ENCODE results near the gene ZMYND8. TPM values are rescaled to one million over a fixed set of nuclear protein-coding genes. Genes with fewer than 3 reads are reported as not detected.

ZMYND8 gene
- total RNA-seq, 2 donors from 2014 or later, result 42.7 to 50.3 TPM

GRCh38 chr20:47221036-47221625, 135.4 kb downstream of the ZMYND8 start:
- Mint-ChIP-seq H3K4me3 (no peak overlapping the region), H3K27ac (peak overlapping the region; percentile 54), H3K4me1 (peaks cover 6% of the 10 kb centered on the region), H3K27me3 (no peaks in the 10 kb centered on the region), H3K36me3 (ENCODE audit: low read depth) (peaks cover 18% of the 10 kb centered on the region)
- no peaks in the 10 kb centered on the region for H3K9me3 ChIP-seq (ENCODE audit: control insufficient read depth, low read length, poor library complexity, severe bottlenecking)
- no peak for DNase-seq
- ATAC-seq, result no peak

- ATAC-seq (peak; percentile 42), DNase-seq (peak in 2 of 3 donors; percentile 18 to 38)
- H3K27ac Mint-ChIP-seq, result no peak overlapping the region
- no peak overlapping the region for H3K4me3 Mint-ChIP-seq
- H3K9me3 ChIP-seq (ENCODE audit: control insufficient read depth, low read length, poor library complexity, severe bottlenecking), result no peaks in the 10 kb centered on the region
- peaks cover 21% of the 10 kb centered on the region for H3K36me3 Mint-ChIP-seq (ENCODE audit: low read depth)
- no peaks in the 10 kb centered on the region for H3K27me3 Mint-ChIP-seq
- H3K4me1 Mint-ChIP-seq, result peaks cover 7% of the 10 kb centered on the region
These were observed 136.3 kb downstream of the ZMYND8 start for GRCh38 chr20:47220161-47220582.

- Mint-ChIP-seq H3K27ac (peak overlapping the region; percentile 79), H3K4me1 (peaks cover 7% of the 10 kb centered on the region), H3K36me3 (ENCODE audit: low read depth) (peaks cover 16% of the 10 kb centered on the region), H3K4me3 (no peak overlapping the region), H3K27me3 (no peaks in the 10 kb centered on the region)
- H3K9me3 ChIP-seq (ENCODE audit: control insufficient read depth, low read length, poor library complexity, severe bottlenecking), result no peaks in the 10 kb centered on the region
- DNase-seq (no peak), ATAC-seq (no peak)
These were observed 138.7 kb downstream of the ZMYND8 start for GRCh38 chr20:47217482-47218446.

- H3K9me3 ChIP-seq (ENCODE audit: control insufficient read depth, low read length, poor library complexity, severe bottlenecking), result no peaks in the 10 kb centered on the region
- DNase-seq, result no peak
- Mint-ChIP-seq H3K27ac (no peak overlapping the region), H3K36me3 (ENCODE audit: low read depth) (peaks cover 10% of the 10 kb centered on the region), H3K4me3 (no peak overlapping the region), H3K27me3 (no peaks in the 10 kb centered on the region), H3K4me1 (peaks cover 4% of the 10 kb centered on the region)
- ATAC-seq, result no peak
These were observed 139.6 kb downstream of the ZMYND8 start for GRCh38 chr20:47216819-47217410.

DNA sequence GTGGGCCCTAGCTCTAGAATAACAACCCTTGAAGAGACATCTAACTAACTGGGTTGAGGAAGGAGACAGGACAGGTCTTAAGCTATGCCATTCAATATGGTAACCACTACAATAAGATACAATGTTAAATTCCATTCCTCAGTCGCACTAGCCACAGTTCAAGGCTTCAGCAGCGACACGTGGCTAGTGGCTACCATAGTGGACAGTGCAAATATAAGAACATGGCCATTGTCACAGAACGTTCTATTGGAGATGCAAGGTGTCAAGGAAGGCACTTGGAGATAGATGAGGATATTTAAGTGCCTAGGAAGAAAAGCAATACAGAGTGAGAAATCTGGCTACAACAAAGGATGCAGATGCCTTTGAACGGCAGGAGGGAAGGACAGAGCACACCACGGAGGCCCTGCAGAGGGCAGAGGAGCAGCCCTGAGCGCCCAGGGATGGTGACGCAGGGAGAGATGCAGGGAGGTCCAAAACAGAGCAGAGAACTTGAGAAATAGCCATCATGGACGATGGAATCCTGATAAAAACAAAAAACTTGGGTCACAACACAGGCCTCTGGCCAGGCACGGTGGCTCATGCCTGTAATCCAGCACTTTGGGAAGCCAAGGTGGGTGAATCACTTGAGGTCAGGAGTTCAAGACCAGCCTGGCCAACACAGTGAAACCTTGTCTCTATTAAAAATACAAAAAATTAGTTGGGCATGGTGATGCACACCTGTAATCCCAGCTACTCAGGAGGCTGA, 140.7 kb downstream of the ZMYND8 start:
- H3K27me3 Mint-ChIP-seq, result no peaks in the 10 kb centered on the region
- H3K4me3 Mint-ChIP-seq, result no peak overlapping the region
- H3K36me3 Mint-ChIP-seq (ENCODE audit: low read depth), result peaks cover 10% of the 10 kb centered on the region
- peaks cover 3% of the 10 kb centered on the region for H3K4me1 Mint-ChIP-seq
- ATAC-seq (no peak), DNase-seq (no peak)
- peak overlapping the region; percentile 29 for H3K27ac Mint-ChIP-seq
- H3K9me3 ChIP-seq (ENCODE audit: control insufficient read depth, low read length, poor library complexity, severe bottlenecking), result no peaks in the 10 kb centered on the region

- ATAC-seq (no peak), DNase-seq (no peak)
- H3K27me3 Mint-ChIP-seq, result no peaks in the 10 kb centered on the region
- no peak overlapping the region for H3K27ac Mint-ChIP-seq
- H3K4me3 Mint-ChIP-seq, result no peak overlapping the region
- H3K9me3 ChIP-seq (ENCODE audit: control insufficient read depth, low read length, poor library complexity, severe bottlenecking), result no peaks in the 10 kb centered on the region
- H3K4me1 Mint-ChIP-seq, result peaks cover 3% of the 10 kb centered on the region
- H3K36me3 Mint-ChIP-seq (ENCODE audit: low read depth), result peaks cover 12% of the 10 kb centered on the region
These were observed 142.5 kb downstream of the ZMYND8 start for GRCh38 chr20:47213966-47214365.

DNA sequence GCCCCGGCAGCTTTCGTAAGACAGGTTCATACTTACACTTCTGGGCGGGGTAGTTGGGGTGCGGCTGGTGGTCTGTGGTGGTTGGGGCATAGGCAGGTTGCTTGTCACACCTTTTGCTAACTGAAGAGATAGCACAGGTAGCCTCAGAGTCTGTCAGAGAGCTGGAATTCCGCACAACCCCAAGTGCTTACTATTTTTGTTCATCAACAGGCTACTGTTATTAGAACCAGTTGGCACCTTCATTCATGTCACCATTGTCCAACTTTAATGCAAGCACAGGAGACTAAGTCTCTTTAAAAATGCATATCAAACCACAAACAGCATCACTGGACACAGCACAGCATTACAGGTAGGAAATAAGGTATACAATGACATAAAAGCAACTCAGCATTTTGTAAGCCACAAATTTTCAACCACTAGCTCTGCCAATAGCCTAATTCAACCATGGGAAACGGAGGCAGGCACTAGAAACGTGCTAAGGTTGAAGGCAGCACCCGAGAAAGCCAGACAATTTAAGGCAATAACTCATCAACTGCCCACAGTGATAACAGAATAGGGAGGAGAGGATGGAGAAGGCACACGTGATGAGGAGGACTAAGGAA, 143.8 kb downstream of the ZMYND8 start:
- no peak overlapping the region for H3K4me3 Mint-ChIP-seq
- H3K27ac Mint-ChIP-seq, result no peak overlapping the region
- H3K4me1 Mint-ChIP-seq, result peaks cover 3% of the 10 kb centered on the region
- H3K36me3 Mint-ChIP-seq (ENCODE audit: low read depth), result peaks cover 9% of the 10 kb centered on the region
- no peaks in the 10 kb centered on the region for H3K9me3 ChIP-seq (ENCODE audit: control insufficient read depth, low read length, poor library complexity, severe bottlenecking)
- no peaks in the 10 kb centered on the region for H3K27me3 Mint-ChIP-seq
- DNase-seq (no peak), ATAC-seq (no peak)

DNA sequence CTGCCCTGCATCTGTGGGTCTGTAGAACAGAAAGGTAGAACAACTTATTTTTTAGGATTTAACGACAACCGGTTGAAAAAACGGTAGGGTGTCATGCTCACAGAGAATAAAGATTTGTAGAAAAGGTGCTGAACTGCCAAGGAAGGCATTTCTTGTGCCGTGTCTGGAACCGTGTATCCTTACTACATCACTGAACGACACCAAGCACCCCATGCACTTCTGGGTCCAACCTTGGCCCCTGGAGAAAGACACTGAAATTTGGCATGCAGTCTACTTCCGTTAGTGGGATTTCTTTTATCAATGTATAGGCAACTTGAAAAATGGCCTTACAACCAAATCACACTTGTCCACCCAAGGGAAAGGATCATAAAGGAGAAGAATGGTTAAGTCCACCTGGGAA, 145.5 kb downstream of the ZMYND8 start:
- DNase-seq, result no peak
- no peaks in the 10 kb centered on the region for H3K9me3 ChIP-seq (ENCODE audit: control insufficient read depth, low read length, poor library complexity, severe bottlenecking)
- H3K36me3 Mint-ChIP-seq (ENCODE audit: low read depth), result peaks cover 5% of the 10 kb centered on the region
- ATAC-seq, result no peak
- no peaks in the 10 kb centered on the region for H3K27me3 Mint-ChIP-seq
- H3K4me3 Mint-ChIP-seq, result no peak overlapping the region
- H3K27ac Mint-ChIP-seq, result no peak overlapping the region
- H3K4me1 Mint-ChIP-seq, result peaks cover 3% of the 10 kb centered on the region

DNA sequence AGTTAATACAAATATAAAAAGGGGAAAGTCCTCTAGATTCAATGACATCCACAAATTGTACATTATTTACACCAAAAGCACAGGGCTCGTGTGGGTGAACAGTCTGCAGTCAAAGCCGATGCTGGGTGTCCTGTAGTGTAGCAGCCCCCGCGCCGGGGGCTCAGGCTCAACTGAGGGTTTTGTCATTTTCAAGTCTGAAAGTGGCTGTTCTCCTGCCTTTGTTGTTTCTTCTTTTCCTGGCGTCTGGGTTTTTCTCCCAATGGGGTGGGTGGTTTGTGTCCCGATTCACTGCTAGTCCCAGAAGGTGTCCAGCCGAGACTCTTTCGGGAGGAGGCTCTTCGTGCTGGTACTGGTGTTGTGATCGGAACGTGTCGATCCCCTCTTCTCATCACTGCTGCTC, 146.0 kb downstream of the ZMYND8 start:
- Mint-ChIP-seq H3K27me3 (no peaks in the 10 kb centered on the region), H3K4me3 (no peak overlapping the region), H3K27ac (no peak overlapping the region), H3K4me1 (peaks cover 5% of the 10 kb centered on the region), H3K36me3 (ENCODE audit: low read depth) (peaks cover 2% of the 10 kb centered on the region)
- DNase-seq (no peak), ATAC-seq (no peak)
- no peaks in the 10 kb centered on the region for H3K9me3 ChIP-seq (ENCODE audit: control insufficient read depth, low read length, poor library complexity, severe bottlenecking)

DNA sequence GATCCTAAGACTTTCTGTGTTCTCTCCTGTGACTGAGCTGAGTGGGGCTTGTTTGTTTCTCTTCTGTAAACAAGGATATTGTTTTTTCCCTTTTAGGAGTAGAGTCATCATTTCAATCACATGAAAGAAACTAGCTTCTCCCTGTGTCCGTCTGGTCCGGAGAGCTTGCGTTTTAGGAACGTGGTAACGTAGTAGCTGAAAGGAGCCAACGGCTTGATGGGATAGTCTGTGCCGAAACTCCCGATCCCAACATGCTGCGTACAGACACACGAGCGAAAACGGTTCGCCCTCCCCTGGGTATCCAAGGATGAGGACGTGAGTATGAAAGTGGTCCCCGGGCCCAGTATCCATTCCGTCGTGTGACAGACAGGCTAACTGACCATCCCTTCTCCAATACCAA, 146.5 kb downstream of the ZMYND8 start:
- H3K9me3 ChIP-seq (ENCODE audit: control insufficient read depth, low read length, poor library complexity, severe bottlenecking), result no peaks in the 10 kb centered on the region
- Mint-ChIP-seq H3K36me3 (ENCODE audit: low read depth) (peaks cover 2% of the 10 kb centered on the region), H3K27me3 (no peaks in the 10 kb centered on the region), H3K4me1 (peaks cover 6% of the 10 kb centered on the region), H3K4me3 (no peak overlapping the region), H3K27ac (no peak overlapping the region)
- ATAC-seq (no peak), DNase-seq (no peak)

DNA sequence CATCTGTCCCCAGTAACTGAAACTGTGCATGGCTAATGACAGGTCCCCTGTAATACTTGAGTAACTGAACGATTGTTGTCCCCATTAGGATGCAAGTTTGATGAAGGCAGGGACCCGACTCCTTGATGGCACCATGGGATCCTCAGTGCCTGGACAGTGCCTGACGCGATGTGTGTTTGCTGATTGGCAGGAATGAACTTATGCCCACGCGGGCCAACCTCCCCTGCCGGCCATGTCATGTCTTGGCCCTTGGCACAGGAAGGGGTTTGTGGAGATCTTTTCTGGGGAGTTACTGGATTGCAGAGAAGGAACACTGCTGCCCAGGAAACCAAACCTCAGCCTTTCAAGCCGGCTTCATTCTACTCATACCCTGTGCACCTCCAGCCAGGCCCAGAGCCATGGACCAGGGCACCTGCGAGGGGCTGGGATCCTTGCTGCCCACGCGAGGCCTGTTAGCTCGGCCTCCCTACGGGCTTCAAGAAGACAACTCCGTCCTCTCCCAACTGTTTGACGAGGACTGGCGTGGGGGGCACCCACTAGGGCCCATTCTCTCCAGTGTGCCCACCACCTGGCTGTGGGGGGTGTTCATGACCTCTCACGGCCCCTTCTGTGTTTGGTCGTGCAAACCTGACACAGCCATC, 147.8 kb downstream of the ZMYND8 start:
- DNase-seq (no peak), ATAC-seq (no peak)
- Mint-ChIP-seq H3K4me1 (peaks cover 6% of the 10 kb centered on the region), H3K27me3 (no peaks in the 10 kb centered on the region), H3K4me3 (no peak overlapping the region), H3K36me3 (ENCODE audit: low read depth) (peaks cover 2% of the 10 kb centered on the region), H3K27ac (no peak overlapping the region)
- no peaks in the 10 kb centered on the region for H3K9me3 ChIP-seq (ENCODE audit: control insufficient read depth, low read length, poor library complexity, severe bottlenecking)

DNA sequence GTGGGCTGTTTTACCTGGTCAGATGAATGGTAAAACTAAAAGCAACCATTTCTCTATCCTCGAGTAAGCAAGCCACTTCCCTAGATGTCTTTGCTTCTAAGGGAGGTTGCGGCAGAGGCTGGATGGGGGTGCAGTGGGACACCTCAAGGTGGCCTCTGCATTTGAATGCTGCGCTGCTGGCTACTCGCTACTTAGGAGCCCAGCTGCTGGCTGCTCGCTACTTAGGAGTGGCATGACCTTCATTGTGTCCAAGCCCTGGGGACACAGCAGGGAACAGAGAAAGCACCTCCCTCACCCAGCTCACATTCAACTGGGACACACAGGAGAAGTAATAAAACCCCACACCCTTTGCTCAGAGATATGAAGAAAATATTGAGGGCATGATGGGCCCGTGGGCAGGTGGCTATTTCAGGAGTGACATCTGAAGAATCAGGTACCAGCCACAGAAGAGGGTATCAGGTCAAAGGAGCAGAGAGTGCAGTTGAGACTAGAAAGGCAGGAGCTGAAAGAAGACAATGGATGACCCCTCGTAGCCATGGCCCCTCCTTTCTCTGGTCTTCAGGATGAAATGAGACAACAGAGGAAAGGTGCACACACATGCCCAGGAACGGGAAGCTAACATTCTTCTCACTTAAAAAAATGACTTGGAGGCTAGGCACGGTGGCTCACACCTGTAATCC, 149.4 kb downstream of the ZMYND8 start:
- H3K27ac Mint-ChIP-seq, result peak overlapping the region; percentile 41
- DNase-seq, result no peak

More for the DNA sequence above, 149.4 kb downstream of the ZMYND8 start:
- no peaks in the 10 kb centered on the region for H3K9me3 ChIP-seq (ENCODE audit: control insufficient read depth, low read length, poor library complexity, severe bottlenecking)
- Mint-ChIP-seq H3K4me3 (no peak overlapping the region), H3K36me3 (ENCODE audit: low read depth) (peaks cover 2% of the 10 kb centered on the region), H3K4me1 (peaks cover 6% of the 10 kb centered on the region), H3K27me3 (no peaks in the 10 kb centered on the region)
- no peak for ATAC-seq

Measured in T-helper 17 cell (primary cell).